GM12872 (cell line): ENCODE results near the gene IL17REL.

ENCODE experiments used
- TF ChIP-seq, protein P1 (sequence below): IDR thresholded peaks from 3 replicates; pipeline ENCODE4 v1.5.1; 2011; ENCODE audit warnings: low read depth, mild to moderate bottlenecking, low read length, moderate library complexity; ENCODE audit not compliant: insufficient read depth

Gene IL17REL

DNA sequence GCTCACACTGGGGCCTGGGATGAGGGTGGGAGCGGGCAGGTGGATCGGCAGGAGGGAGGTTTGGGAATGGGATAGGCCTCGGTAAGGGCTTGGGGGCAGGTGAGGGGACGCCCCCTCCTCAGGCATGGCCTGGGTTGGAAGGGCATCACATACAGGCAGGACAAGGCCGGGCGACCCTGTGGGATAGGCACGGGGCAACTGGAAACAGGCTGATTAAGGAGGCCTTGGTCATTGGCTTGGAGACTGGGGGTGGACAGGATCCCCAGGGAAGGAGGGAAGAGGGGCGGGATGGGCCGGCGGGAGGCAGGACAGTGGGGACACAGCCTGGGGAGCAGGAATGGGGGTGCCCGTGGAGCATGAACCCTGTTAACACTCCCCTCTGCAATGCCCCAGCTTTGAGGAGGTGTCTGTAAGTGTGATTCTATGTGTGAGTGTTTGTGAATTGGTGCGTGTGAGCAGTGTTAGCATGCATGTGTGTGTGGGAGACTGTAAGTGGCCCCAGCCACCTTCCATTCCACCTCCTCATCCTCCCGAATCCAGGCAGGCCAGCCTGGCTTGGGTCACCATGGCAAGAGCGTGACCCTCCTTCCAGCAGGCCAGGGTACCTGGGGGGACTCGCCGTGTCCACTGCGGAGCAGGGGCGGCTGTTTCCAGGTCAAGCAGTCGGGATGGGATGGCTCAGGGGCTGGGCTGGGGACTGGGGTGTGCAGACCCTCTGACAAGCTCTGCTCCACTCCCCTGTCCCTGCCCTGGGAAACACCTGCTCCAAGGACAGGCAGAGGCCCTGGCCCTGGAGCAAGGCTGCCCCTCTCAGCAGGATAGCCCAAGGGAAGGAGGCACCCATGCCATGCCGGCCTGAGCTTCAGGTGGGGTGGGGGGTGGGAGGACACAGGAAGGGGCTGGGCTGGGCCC is 55.4 kb downstream of the IL17REL start:
- TF ChIP-seq, protein P1, sequence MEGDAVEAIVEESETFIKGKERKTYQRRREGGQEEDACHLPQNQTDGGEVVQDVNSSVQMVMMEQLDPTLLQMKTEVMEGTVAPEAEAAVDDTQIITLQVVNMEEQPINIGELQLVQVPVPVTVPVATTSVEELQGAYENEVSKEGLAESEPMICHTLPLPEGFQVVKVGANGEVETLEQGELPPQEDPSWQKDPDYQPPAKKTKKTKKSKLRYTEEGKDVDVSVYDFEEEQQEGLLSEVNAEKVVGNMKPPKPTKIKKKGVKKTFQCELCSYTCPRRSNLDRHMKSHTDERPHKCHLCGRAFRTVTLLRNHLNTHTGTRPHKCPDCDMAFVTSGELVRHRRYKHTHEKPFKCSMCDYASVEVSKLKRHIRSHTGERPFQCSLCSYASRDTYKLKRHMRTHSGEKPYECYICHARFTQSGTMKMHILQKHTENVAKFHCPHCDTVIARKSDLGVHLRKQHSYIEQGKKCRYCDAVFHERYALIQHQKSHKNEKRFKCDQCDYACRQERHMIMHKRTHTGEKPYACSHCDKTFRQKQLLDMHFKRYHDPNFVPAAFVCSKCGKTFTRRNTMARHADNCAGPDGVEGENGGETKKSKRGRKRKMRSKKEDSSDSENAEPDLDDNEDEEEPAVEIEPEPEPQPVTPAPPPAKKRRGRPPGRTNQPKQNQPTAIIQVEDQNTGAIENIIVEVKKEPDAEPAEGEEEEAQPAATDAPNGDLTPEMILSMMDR: no peak

DNA sequence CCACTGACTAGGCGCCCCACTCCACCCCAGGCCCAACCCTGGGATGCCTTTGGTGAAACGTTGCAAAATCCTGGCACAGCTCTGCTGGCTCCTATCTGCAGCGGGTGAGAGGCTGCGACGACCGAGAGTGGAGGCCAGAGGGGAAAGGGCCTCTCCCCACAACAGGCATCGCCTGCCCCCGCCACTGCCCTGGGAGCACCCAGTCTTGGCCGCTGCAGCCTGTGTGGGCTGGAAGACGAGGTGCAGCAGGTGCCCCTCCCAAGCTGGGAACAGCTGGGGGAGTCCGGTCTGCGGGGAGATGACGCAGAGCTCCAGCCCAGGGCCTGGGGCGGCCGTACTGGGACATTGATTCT is 56.2 kb downstream of the IL17REL start:
- TF ChIP-seq, protein P1: no peak

DNA sequence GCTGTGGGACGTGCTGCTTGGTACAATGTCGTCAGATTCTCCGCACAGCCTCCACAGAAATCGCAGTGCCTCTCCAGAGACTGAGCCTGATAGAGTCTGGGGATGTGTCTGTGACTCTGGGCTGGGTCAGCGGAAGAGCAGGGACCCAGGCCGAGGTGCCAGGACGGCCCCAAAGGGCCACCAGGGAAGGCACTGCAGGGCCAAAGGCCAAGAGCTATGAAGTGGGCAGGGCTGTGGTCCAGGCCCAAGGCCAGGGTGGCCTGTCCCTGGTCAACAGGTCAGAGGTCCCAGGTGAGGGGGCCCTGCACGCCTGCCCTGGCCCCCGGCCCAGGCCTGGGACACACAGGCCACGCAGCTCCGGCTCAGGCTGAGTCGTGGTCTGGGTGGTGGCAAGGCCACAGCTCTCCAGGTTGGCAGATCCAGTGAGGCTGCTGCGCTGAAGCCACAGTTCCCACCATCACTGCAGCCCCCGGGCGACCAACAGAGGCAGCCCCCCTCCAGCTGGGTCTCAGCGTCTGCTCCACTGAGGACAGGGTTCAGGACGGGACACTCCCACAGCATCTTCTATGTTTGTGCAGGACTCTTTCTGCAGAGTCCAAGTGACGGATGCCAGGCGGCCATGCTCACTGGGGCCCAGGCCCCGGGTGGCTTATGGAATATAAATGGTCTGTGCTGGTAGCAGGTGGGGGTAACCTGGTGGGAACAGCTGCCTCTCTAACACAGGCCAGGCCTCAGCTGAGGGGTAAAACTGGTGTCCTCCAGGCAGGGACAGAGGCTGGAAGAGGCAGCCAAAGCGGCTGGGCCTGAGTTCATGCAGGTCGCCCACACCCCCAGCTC is 56.8 kb downstream of the IL17REL start:
- TF ChIP-seq, protein P1: no peak

DNA sequence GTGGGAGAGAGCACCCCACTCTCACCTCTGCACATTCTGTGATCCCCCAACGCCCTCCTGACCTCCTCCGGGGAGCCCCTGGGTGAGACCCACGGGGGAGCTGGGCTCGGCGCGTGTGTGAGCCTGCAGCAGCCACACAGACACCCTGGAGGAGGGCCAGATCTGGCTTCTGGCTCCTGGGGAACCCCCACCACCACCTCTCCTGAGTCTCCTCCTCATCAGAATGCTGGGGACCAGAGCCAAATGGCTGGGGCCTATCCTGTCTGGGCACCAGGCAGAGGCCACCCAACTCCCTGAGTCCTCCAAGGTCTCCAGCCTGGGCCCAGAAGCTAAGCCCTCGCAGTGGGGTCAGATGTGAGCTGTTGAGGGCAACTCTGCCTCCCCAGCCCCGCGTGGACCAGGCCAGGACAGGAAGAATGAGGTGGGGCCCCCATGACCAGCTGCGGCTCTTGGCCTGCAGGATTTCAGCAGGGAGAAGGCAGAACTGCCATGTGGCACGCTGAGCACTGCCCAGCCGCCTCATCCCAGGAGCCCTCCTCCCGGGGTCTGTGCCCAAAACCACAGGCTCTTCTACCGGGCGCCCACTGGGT is 57.5 kb downstream of the IL17REL start:
- TF ChIP-seq, protein P1: no peak

DNA sequence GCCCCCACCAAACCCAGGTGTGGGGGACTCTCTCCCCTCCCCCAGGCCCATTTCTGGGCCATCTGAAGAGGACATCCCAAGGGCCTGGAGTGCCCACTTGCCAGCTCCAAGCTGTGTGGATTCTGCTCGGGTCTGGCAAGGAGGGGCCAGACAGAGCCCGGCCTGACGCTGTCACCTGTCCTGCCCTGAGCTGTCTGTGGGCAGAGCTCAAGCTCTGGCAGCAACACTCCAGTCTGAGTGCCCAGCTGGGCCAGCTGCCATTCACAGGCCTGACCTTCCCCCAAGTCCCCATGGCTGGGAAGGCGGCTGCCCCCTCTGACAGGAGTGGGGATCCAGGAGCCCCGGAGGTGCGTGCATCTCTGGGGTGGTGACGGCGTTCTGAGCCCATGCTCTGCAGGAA is 58.2 kb downstream of the IL17REL start:
- TF ChIP-seq, protein P1: no peak

DNA sequence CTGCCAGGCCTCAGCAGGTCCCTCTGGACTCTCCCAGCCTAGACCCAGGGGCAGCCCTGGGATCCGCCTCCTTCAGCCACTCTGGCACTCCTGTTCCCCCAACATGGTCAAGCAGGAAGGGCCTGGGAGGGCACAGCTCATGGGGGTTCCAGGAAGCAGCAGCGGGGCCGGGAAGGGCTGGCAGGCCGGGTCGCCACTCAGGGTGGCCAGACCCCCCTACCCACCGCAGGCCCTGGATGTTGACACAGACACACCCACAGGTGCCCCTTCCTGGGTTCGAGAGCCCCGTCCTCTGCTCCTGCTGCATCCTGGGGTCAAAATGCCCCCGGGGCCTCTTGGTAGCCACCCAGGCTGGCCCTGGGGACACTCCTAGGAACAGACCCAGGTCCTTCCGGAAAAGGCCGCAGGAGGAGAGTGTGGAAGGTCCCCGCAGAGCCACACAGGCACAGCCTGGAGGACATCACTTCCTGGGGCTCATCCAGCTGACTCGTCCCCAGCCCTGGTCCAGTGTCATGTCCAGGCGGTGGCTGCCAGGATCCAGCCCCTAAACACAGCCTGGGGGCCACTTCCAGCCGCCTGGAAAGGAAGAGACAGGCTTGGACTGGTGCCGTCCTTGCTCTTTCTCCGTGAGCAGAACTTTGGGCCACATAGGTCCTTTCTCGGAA is 58.8 kb downstream of the IL17REL start:
- TF ChIP-seq, protein P1: no peak
